GM18520 (cell line): Measurements from ENCODE around the gene NATD1.

ENCODE experiments used
- ATAC-seq: cut with Tn5 transposase; IDR thresholded peaks from one replicate; pipeline ENCODE4 v1.9.1; 2021; ENCODE audit not compliant: unreplicated experiment

NATD1 gene

GRCh38 chr17:21252796-21253645 is at the start of gene NATD1:
Gene NATD1 (minus strand): TSS chr17:21253410. CDS start chr17:21253264, 146 bp downstream.
- ATAC-seq, result no peak

- no peak for ATAC-seq
These were observed 48.7 kb upstream of the NATD1 start for GRCh38 chr17:21301593-21302550.

- no peak for ATAC-seq
These were observed 47.7 kb upstream of the NATD1 start for GRCh38 chr17:21300601-21301571.

GRCh38 chr17:21299981-21300600 is 46.9 kb upstream of the NATD1 start:
- no peak for ATAC-seq

GRCh38 chr17:21298983-21299519 is 45.8 kb upstream of the NATD1 start:
- no peak for ATAC-seq

GRCh38 chr17:21298056-21298982 is 45.1 kb upstream of the NATD1 start:
- no peak for ATAC-seq

- ATAC-seq, result no peak
These were observed 44.4 kb upstream of the NATD1 start for GRCh38 chr17:21297597-21297996.

GRCh38 chr17:21297026-21297520 is 43.9 kb upstream of the NATD1 start:
- no peak for ATAC-seq

GRCh38 chr17:21296097-21297025 is 43.2 kb upstream of the NATD1 start:
- ATAC-seq, result no peak

- ATAC-seq, result no peak
These were observed 42.1 kb upstream of the NATD1 start for GRCh38 chr17:21295036-21295952.

- no peak for ATAC-seq
These were observed 41.3 kb upstream of the NATD1 start for GRCh38 chr17:21294321-21295035.

- no peak for ATAC-seq
These were observed 40.6 kb upstream of the NATD1 start for GRCh38 chr17:21293831-21294210.

GRCh38 chr17:21292867-21293830 is 39.9 kb upstream of the NATD1 start:
- no peak for ATAC-seq

- ATAC-seq, result no peak
These were observed 38.7 kb upstream of the NATD1 start for GRCh38 chr17:21291862-21292261.

- ATAC-seq, result no peak
These were observed 38.1 kb upstream of the NATD1 start for GRCh38 chr17:21291357-21291756.
